ENCODE measurements around the gene CCNF.

CCNF gene

DNA sequence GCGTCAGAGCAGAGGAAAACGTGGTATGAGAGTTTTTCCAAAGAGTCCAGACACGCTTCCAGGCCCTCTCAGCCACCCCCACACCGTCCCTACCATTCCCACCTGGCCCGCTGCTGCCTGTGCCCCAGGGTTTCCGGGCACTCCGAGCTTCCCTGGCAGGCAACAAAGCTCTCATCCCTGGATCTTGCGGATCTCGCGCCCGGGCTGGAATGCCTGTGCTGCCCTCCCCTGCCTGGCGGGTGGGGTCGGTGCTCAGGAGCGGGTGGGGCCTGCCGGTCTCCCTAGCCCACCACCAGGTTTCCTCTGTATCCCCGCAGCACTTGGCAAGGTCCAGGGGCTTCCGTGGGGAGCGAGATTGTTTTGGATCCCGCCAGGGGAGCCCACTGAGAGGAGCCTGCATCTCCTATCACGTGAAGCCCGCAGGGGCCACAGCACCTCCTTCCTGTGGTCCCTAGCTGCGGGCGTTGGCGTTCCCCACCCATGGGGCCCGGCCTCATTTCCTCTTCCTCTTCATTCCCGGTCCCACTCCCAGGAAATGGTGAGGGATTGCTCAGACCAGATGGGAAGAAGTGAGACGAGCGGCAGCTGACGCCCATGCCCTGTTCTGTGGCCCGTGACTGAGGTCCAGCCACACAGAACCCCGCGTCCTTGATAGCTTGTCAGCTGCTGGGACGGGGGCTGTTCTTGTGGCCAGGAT lies 56.7 kb downstream of the CCNF start:
- Histone ChIP-seq H3K9ac (ENCODE audit: low read length) (no peak overlapping the region), H3K27ac (ENCODE audit: low read length) (no peak overlapping the region), H3K36me3 (ENCODE audit: control insufficient read depth, low read depth, low read length) (no peaks in the 10 kb centered on the region), H3K27me3 (ENCODE audit: control insufficient read depth, insufficient read depth, low read length) (no peaks in the 10 kb centered on the region), H3K4me3 (ENCODE audit: low read length) (no peak overlapping the region), H3K4me1 (ENCODE audit: control insufficient read depth, low read depth, low read length) (no peaks in the 10 kb centered on the region), H3K9me3 (ENCODE audit: control insufficient read depth, low read depth, low read length) (no peaks in the 10 kb centered on the region)

DNA sequence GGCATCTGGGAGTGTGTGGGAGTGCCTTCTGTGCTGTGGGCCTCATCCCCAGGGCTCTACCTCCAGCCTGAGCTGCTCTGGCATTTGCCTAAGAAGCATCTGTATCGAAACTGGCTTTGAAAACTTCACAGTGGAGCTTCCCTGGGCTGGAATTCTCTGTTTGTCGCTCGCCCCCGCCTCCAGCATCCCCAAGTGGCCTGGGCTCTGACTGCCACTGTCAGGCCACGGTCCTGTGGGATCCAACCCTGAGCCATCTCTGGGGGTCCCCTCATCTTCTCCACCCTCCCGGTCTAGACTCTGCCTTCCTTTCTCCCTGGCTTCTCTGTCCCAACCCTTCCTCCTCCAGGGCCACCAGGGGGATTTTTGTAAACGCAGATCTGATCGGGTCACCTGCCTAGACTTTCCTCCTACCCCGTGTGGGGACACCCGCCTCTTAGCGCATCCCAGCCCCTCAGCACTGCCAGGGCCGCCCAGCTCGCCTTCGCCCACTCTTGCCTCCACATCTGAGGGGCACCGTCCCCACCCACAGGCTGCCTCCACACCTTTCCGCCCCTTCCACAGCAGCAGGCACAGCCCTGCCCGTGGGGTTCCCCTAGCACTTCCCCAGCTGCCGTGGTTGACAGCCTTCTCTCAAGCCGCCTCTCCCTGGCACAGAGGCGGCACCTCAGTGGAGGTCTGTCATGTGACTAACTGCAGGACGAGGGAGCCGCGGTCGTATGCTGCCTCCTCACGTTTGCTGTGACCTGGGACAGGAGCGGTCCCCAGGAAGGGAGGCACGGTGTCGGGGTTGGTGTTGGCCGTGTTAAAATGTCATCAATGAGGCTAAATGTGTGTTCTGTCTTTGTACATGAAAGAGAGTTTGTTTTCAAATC lies 57.6 kb downstream of the CCNF start:
- H3K9ac ChIP-seq (ENCODE audit: low read length): no peak overlapping the region
- no peaks in the 10 kb centered on the region for H3K4me1 ChIP-seq (ENCODE audit: control insufficient read depth, low read depth, low read length)
- H3K27me3 ChIP-seq (ENCODE audit: control insufficient read depth, insufficient read depth, low read length): no peaks in the 10 kb centered on the region
- H3K27ac ChIP-seq (ENCODE audit: low read length): no peak overlapping the region
- no peaks in the 10 kb centered on the region for H3K36me3 ChIP-seq (ENCODE audit: control insufficient read depth, low read depth, low read length)
- H3K4me3 ChIP-seq (ENCODE audit: low read length): no peak overlapping the region
- no peaks in the 10 kb centered on the region for H3K9me3 ChIP-seq (ENCODE audit: control insufficient read depth, low read depth, low read length)

DNA sequence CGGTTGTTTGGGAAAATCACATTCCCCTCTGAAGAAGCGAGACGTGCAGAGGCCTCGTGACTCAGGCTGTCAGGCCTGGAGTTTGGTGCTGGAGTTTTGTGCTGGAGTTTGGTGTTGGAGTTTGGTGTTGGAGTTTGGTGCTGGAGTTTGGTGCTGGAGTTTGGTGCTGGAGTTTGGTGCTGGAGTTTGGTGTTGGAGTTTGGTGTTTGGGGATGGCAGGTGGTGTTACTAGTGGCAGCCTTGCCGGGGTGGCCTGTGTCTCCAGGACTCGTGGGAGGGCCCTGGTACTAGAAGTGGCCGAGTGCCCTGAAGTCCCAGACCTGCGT lies 58.2 kb downstream of the CCNF start:
- Histone ChIP-seq H3K4me1 (ENCODE audit: control insufficient read depth, low read depth, low read length) (no peaks in the 10 kb centered on the region), H3K36me3 (ENCODE audit: control insufficient read depth, low read depth, low read length) (no peaks in the 10 kb centered on the region), H3K9ac (ENCODE audit: low read length) (no peak overlapping the region), H3K4me3 (ENCODE audit: low read length) (no peak overlapping the region), H3K9me3 (ENCODE audit: control insufficient read depth, low read depth, low read length) (no peaks in the 10 kb centered on the region), H3K27me3 (ENCODE audit: control insufficient read depth, insufficient read depth, low read length) (no peaks in the 10 kb centered on the region), H3K27ac (ENCODE audit: low read length) (no peak overlapping the region)

DNA sequence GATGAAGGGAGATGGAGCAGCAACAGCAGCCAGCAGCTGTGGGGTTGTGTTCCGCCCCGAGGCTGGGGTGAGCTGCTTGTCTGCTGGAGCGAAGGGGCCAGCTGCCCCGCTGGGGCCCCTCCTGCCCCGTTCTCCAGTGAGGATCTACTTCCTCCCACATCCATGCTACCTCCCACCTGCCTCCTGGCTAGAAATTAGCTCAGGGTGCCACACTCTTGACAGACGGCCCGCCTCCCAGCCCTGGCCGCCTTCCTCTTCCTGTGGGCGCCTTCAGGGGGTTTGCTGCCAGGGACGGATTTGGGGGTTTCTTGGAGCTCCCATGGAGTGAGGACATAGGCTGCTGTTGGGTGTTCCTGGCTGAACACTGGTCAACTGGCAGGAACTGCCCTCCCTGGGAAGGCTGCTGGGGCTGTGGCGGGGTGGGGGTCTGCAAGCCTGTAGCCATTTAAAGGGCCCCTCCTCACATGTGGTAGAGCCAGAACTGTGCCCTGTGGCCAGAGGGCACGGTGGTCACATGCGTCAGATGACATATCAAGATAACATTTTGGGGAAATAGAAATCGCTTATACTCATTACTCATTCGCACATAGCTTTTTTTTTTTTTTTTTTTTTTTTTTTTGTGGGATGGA lies 58.8 kb downstream of the CCNF start:
- H3K4me1 ChIP-seq (ENCODE audit: control insufficient read depth, low read depth, low read length): no peaks in the 10 kb centered on the region
- no peak overlapping the region for H3K4me3 ChIP-seq (ENCODE audit: low read length)
- no peak overlapping the region for H3K9ac ChIP-seq (ENCODE audit: low read length)
- H3K36me3 ChIP-seq (ENCODE audit: control insufficient read depth, low read depth, low read length): no peaks in the 10 kb centered on the region
- no peak overlapping the region for H3K27ac ChIP-seq (ENCODE audit: low read length)
- H3K27me3 ChIP-seq (ENCODE audit: control insufficient read depth, insufficient read depth, low read length): no peaks in the 10 kb centered on the region
- no peaks in the 10 kb centered on the region for H3K9me3 ChIP-seq (ENCODE audit: control insufficient read depth, low read depth, low read length)

DNA sequence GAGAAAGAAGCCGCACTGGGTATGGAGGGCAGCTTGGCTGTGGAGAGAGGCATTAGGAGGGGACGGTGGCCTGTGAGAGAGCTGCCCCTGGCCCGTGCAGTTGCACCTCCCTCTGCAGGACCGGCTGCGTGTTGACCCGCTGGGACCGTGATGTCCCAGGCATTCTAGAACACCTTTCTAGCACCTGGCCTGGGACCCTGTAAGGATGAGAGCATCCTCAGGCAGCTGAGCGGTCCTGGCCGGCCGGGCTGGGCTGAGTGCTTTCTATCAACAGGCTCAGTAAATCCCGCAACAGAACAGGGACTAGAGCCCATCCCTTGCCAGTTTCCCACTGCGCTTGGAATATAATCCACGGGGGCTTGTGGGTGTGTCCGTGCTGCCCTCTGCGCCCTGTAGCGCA lies 60.3 kb downstream of the CCNF start:
- Histone ChIP-seq H3K9me3 (ENCODE audit: control insufficient read depth, low read depth, low read length) (no peaks in the 10 kb centered on the region), H3K9ac (ENCODE audit: low read length) (no peak overlapping the region), H3K27me3 (ENCODE audit: control insufficient read depth, insufficient read depth, low read length) (no peaks in the 10 kb centered on the region), H3K36me3 (ENCODE audit: control insufficient read depth, low read depth, low read length) (no peaks in the 10 kb centered on the region), H3K4me3 (ENCODE audit: low read length) (no peak overlapping the region), H3K27ac (ENCODE audit: low read length) (no peak overlapping the region), H3K4me1 (ENCODE audit: control insufficient read depth, low read depth, low read length) (no peaks in the 10 kb centered on the region)

DNA sequence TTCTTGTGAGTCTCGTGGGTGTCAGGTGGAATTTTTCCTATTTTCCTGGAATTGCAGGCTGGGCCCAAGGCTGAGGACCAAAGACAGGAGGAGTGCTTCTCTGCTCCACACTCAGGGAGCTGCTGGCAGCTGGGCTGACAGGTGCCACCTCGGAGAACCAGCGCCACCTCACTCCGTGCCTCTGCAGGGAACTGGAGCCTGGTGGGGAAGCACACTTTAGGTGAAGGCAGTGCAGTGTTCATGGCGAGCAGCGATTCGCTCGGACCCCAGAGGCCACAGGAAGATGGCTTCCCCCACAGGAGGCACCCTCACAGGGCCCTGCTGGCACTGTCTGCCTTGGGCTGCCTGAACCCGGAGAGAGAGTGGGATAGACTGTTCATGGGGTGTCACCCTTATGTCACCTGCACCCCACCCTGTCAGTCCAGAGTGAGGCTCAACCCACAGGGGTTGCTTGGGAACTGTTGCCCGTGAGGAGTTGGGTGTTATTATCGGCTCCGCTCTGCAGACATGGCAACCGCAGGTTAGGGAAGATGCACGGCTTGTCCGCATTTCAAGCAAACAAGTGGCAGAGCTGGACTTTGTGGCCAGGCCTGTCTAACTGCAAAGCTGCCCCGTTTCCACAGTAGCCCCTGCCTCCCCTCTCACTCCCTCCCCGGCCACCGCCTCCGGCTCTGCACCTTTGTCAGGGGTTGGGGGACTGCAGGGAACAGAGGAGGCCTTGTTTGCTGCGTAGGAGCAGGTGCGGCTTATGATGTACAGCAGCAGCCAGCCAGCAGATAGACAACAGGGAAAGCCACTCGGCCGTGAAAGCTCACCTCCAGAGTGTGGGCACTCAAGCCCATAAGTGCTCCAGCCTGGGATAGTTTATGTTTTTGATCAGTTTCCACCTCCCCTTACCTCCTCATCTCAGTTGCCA lies 61.2 kb downstream of the CCNF start:
- no peak overlapping the region for H3K27ac ChIP-seq (ENCODE audit: low read length)
- H3K27me3 ChIP-seq (ENCODE audit: control insufficient read depth, insufficient read depth, low read length): no peaks in the 10 kb centered on the region
- no peaks in the 10 kb centered on the region for H3K36me3 ChIP-seq (ENCODE audit: control insufficient read depth, low read depth, low read length)
- H3K9me3 ChIP-seq (ENCODE audit: control insufficient read depth, low read depth, low read length): no peaks in the 10 kb centered on the region
- no peak overlapping the region for H3K9ac ChIP-seq (ENCODE audit: low read length)
- H3K4me3 ChIP-seq (ENCODE audit: low read length): no peak overlapping the region
- no peaks in the 10 kb centered on the region for H3K4me1 ChIP-seq (ENCODE audit: control insufficient read depth, low read depth, low read length)

DNA sequence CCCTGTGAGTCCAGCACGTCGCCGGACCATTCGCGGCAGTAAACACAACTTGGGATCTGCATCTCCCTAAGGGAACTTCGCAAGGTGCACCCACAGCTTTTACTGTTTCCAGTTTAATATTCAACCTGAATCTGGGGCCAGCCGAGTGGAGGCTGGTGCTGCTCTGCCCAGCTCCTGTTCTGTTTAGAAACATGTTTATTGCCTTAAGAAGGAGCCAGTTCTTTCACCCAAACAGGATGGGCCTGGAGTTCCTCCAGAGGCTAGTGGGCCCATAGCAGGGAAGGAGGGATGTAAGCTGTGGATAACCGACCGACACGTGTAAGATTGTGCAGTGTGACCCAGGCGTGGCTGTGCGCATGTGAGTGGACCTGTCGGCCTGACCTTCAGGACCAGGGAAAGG lies 63.0 kb downstream of the CCNF start:
- Histone ChIP-seq H3K9me3 (ENCODE audit: control insufficient read depth, low read depth, low read length) (no peaks in the 10 kb centered on the region), H3K27me3 (ENCODE audit: control insufficient read depth, insufficient read depth, low read length) (no peaks in the 10 kb centered on the region), H3K36me3 (ENCODE audit: control insufficient read depth, low read depth, low read length) (peaks cover 3% of the 10 kb centered on the region), H3K4me1 (ENCODE audit: control insufficient read depth, low read depth, low read length) (no peaks in the 10 kb centered on the region), H3K9ac (ENCODE audit: low read length) (no peak overlapping the region), H3K27ac (ENCODE audit: low read length) (no peak overlapping the region), H3K4me3 (ENCODE audit: low read length) (no peak overlapping the region)

DNA sequence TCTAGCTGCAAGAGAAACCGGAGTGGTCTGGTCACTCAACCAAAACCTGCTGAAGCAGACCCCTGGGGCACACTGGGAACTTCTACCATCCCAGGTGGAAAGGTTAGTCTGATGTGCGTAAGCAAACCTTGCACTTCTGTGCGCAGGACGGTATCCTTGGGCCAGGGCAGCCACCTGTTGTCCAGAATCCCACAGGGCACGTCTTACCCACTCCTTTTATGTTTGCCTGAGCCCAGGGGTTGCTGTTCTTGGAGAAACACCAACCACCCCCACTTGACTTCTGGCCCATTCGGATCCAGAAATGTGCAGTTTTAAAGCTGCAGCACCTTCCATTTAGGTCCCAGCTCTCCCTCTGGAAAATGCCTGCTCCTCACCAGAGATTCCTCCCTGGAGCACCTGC lies 64.4 kb downstream of the CCNF start:
- H3K9me3 ChIP-seq (ENCODE audit: control insufficient read depth, low read depth, low read length): no peaks in the 10 kb centered on the region
- peaks cover 3% of the 10 kb centered on the region for H3K36me3 ChIP-seq (ENCODE audit: control insufficient read depth, low read depth, low read length)
- H3K27ac ChIP-seq (ENCODE audit: low read length): no peak overlapping the region
- no peaks in the 10 kb centered on the region for H3K4me1 ChIP-seq (ENCODE audit: control insufficient read depth, low read depth, low read length)
- H3K9ac ChIP-seq (ENCODE audit: low read length): no peak overlapping the region
- H3K4me3 ChIP-seq (ENCODE audit: low read length): no peak overlapping the region
- H3K27me3 ChIP-seq (ENCODE audit: control insufficient read depth, insufficient read depth, low read length): no peaks in the 10 kb centered on the region

DNA sequence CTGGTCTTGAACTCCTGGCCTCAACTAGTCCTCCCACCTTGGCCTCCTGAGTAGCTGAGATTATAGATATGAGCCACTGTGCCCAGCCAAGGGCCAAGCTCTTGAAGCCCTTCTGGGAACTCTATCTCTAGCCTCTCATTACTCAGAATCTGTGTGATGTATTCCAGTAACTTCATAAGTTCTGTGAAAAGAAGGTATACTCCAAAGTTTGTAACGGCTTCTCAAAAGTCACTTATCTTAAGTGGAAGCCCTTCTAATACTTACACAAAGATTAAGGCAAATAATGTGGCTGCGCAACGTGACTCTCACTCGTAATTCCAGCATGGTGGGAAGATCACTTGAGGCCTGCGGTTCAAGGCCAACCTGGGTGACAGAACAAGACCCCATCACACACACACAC lies 65.4 kb downstream of the CCNF start:
- Histone ChIP-seq H3K36me3 (ENCODE audit: control insufficient read depth, low read depth, low read length) (peaks cover 3% of the 10 kb centered on the region), H3K4me1 (ENCODE audit: control insufficient read depth, low read depth, low read length) (no peaks in the 10 kb centered on the region), H3K4me3 (ENCODE audit: low read length) (no peak overlapping the region), H3K9me3 (ENCODE audit: control insufficient read depth, low read depth, low read length) (no peaks in the 10 kb centered on the region), H3K27ac (ENCODE audit: low read length) (no peak overlapping the region), H3K9ac (ENCODE audit: low read length) (no peak overlapping the region), H3K27me3 (ENCODE audit: control insufficient read depth, insufficient read depth, low read length) (no peaks in the 10 kb centered on the region)

DNA sequence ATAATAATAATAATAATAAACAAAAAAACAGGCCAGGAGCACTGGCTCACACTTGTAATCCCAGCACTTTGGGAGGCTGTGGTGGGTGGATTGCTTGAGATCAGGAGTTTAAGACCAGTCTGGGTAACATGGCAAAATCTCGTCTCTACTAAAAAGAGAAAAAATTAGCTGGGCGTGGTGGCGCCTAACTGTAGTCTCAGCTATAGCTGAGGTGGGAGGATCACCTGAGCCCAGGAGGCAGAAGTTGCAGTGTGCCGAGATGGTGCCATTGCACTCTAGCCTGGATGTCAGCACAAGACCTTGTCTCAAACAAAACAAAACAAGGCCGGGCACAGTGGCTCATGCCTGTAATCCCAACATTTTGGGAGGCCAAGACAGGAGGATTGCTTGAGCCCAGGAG lies 65.8 kb downstream of the CCNF start:
- peaks cover 3% of the 10 kb centered on the region for H3K36me3 ChIP-seq (ENCODE audit: control insufficient read depth, low read depth, low read length)
- no peaks in the 10 kb centered on the region for H3K9me3 ChIP-seq (ENCODE audit: control insufficient read depth, low read depth, low read length)
- no peak overlapping the region for H3K27ac ChIP-seq (ENCODE audit: low read length)
- no peak overlapping the region for H3K9ac ChIP-seq (ENCODE audit: low read length)
- H3K27me3 ChIP-seq (ENCODE audit: control insufficient read depth, insufficient read depth, low read length): no peaks in the 10 kb centered on the region
- H3K4me3 ChIP-seq (ENCODE audit: low read length): no peak overlapping the region
- no peaks in the 10 kb centered on the region for H3K4me1 ChIP-seq (ENCODE audit: control insufficient read depth, low read depth, low read length)

Data from iPS-18a (cell line).